ENCODE results near the gene AMH.

- peak in 1 of 4 donors; percentile 12 for TF ChIP-seq CTCF (IDR thresholded peaks at IDR 0.05)
- TF ChIP-seq POLR2A (IDR thresholded peaks at IDR 0.05): no peak
Measured at GRCh38 chr19:2221918-2222317, 27.2 kb upstream of the AMH start.

All from right lobe of liver (tissue), 4 donors.